DMS153 (cell line): ENCODE measurements around the gene CLEC7A.

ENCODE experiments used
- DNase-seq: peaks from one replicate; lab custom pipeline; 2025; lab: John Stamatoyannopoulos, UW

The CLEC7A gene

GRCh38 chr12:10094646-10095395 is 35.2 kb downstream of the CLEC7A start:
- no peak for DNase-seq

- no peak for DNase-seq
These were observed 40.8 kb downstream of the CLEC7A start for GRCh38 chr12:10088955-10089900.

- DNase-seq = no peak
These were observed 42.0 kb downstream of the CLEC7A start for GRCh38 chr12:10088031-10088430.

GRCh38 chr12:10086387-10086786 is 43.6 kb downstream of the CLEC7A start:
- DNase-seq = no peak

GRCh38 chr12:10084733-10085132 is 45.3 kb downstream of the CLEC7A start:
- DNase-seq = no peak

- no peak for DNase-seq
These were observed 47.7 kb downstream of the CLEC7A start for GRCh38 chr12:10082117-10082874.

- DNase-seq = peak; percentile 17
These were observed 54.5 kb downstream of the CLEC7A start for GRCh38 chr12:10075451-10075850.

GRCh38 chr12:10073261-10073660 is 56.7 kb downstream of the CLEC7A start:
- DNase-seq = no peak

GRCh38 chr12:10072131-10072530 is 57.9 kb downstream of the CLEC7A start:
- DNase-seq = no peak

GRCh38 chr12:10070380-10070779 is 59.6 kb downstream of the CLEC7A start:
- DNase-seq = no peak

- DNase-seq = no peak
These were observed 60.0 kb downstream of the CLEC7A start for GRCh38 chr12:10069976-10070375.

GRCh38 chr12:10069099-10069498 is 60.9 kb downstream of the CLEC7A start:
- no peak for DNase-seq

- DNase-seq = no peak
These were observed 61.4 kb downstream of the CLEC7A start for GRCh38 chr12:10068644-10069043.

GRCh38 chr12:10067942-10068341 is 62.1 kb downstream of the CLEC7A start:
- peak; percentile 67 for DNase-seq

GRCh38 chr12:10067264-10067663 is 62.7 kb downstream of the CLEC7A start:
- no peak for DNase-seq
